ENCODE measurements around the gene FERMT3. TPM values are rescaled to one million over a fixed set of nuclear protein-coding genes. Genes with fewer than 3 reads are reported as not detected.

Gene FERMT3
- total and polyA plus RNA-seq, 7 donors, result 15.0 to 41.5 (median 20.4) TPM

- peaks cover 7 to 77% (median 49%) of the 10 kb centered on the region in 4 donors for H3K36me3 ChIP-seq
- H3K4me3 ChIP-seq, result no peak overlapping the region
- DNase-seq, result no peak
- H3K4me1 ChIP-seq, result no peaks in the 10 kb centered on the region
- H3K27me3 ChIP-seq, result no peaks in the 10 kb centered on the region
- H3K27ac ChIP-seq, result no peak overlapping the region
- intact Hi-C loops (cut with DNase I), result no loop called here
- no peaks in the 10 kb centered on the region for H3K9me3 ChIP-seq
- TF ChIP-seq CTCF (IDR thresholded peaks at IDR 0.05) (no peak), POLR2AphosphoS5 (IDR thresholded peaks at IDR 0.05) (no peak), POLR2A (IDR thresholded peaks at IDR 0.05) (no peak), EP300 (IDR thresholded peaks at IDR 0.05) (no peak)
- WGBS, 2 donors, result 93 to 94% methylated on average over 6 of the region's 6 CpGs
These were observed 53.7 kb downstream of the FERMT3 start for GRCh38 chr11:64260147-64260708.

GRCh38 chr11:64261556-64262080 lies 55.1 kb downstream of the FERMT3 start:
- Histone ChIP-seq H3K9me3 (no peaks in the 10 kb centered on the region), H3K36me3 (peaks cover 0 to 77% (median 49%) of the 10 kb centered on the region in 4 donors), H3K4me3 (no peak overlapping the region), H3K4me1 (no peaks in the 10 kb centered on the region), H3K27ac (no peak overlapping the region), H3K27me3 (no peaks in the 10 kb centered on the region)
- no peak for DNase-seq
- intact Hi-C loops (cut with DNase I), result no loop called here
- TF ChIP-seq CTCF (IDR thresholded peaks at IDR 0.05) (no peak), POLR2A (IDR thresholded peaks at IDR 0.05) (no peak), POLR2AphosphoS5 (IDR thresholded peaks at IDR 0.05) (no peak), EP300 (IDR thresholded peaks at IDR 0.05) (no peak)
- WGBS, 2 donors, result 91 to 95% methylated on average over 18 of the region's 18 CpGs

- TF ChIP-seq POLR2AphosphoS5 (IDR thresholded peaks at IDR 0.05) (no peak), POLR2A (IDR thresholded peaks at IDR 0.05) (no peak), EP300 (IDR thresholded peaks at IDR 0.05) (no peak), CTCF (IDR thresholded peaks at IDR 0.05) (no peak)
- Histone ChIP-seq H3K27me3 (no peaks in the 10 kb centered on the region), H3K27ac (no peak overlapping the region), H3K4me3 (no peak overlapping the region), H3K36me3 (peaks cover 0 to 75% (median 47%) of the 10 kb centered on the region in 4 donors), H3K9me3 (no peaks in the 10 kb centered on the region), H3K4me1 (peaks cover 0 to 6% (median 5%) of the 10 kb centered on the region in 4 donors)
- no peak for DNase-seq
- intact Hi-C loops (cut with DNase I), result no loop called here
- WGBS, 2 donors, result 94 to 96% methylated on average over 42 of the region's 42 CpGs
These were observed 55.9 kb downstream of the FERMT3 start for GRCh38 chr11:64262271-64263002.

GRCh38 chr11:64263021-64263946 lies 56.8 kb downstream of the FERMT3 start:
- peaks cover 0 to 69% (median 44%) of the 10 kb centered on the region in 4 donors for H3K36me3 ChIP-seq
- 87% methylated on average over 29 of the region's 29 CpGs for WGBS, 2 donors
- DNase-seq, result no peak

More at GRCh38 chr11:64263021-64263946, 56.8 kb downstream of the FERMT3 start:
- Histone ChIP-seq H3K27ac (no peak overlapping the region), H3K27me3 (no peaks in the 10 kb centered on the region), H3K9me3 (no peaks in the 10 kb centered on the region), H3K4me3 (no peak overlapping the region), H3K4me1 (peaks cover 0 to 14% (median 13%) of the 10 kb centered on the region in 4 donors)
- intact Hi-C loops (cut with DNase I), result no loop called here
- TF ChIP-seq CTCF (IDR thresholded peaks at IDR 0.05) (no peak), POLR2A (IDR thresholded peaks at IDR 0.05) (no peak), POLR2AphosphoS5 (IDR thresholded peaks at IDR 0.05) (no peak), EP300 (IDR thresholded peaks at IDR 0.05) (no peak)

Data from sigmoid colon (tissue), 7 donors.